H7 (cell line): ENCODE measurements around the gene LDLR. TPM values are rescaled to one million over a fixed set of nuclear protein-coding genes. Genes with fewer than 3 reads are reported as not detected.
"Not testable (repeated sequence)": the region's sequence is repeated elsewhere in the genome, so short reads cannot be mapped to it uniquely, and the experiment has no call there.

Source experiments
- DNase-seq: peaks from one replicate; pipeline ENCODE4 v3.0.0; 2012
- H3K27me3 ChIP-seq: 2 replicates; pipeline ENCODE4 v1.6.0; 2011; ENCODE audit warnings: mild to moderate bottlenecking, low read length; ENCODE audit not compliant: control insufficient read depth, insufficient read depth
- H3K36me3 ChIP-seq: replicated peaks from 2 replicates; pipeline ENCODE4 v1.5.1; 2011; ENCODE audit warnings: low read length; ENCODE audit not compliant: control insufficient read depth, insufficient read depth
- H3K4me3 ChIP-seq: 2 replicates; pipeline ENCODE4 v1.5.1; 2011; ENCODE audit warnings: low read depth, mild to moderate bottlenecking, control low read depth, low read length, moderate library complexity; ENCODE audit not compliant: insufficient read depth
- total RNA-seq: library from RNA; depleted of rRNA; stranded (reverse); fragments of >200 nt; shearing (Covaris generic); gene quantifications from 2 replicates; pipeline ENCODE4 v1.2.3, GENCODE V29; 2014

LDLR gene
- total RNA-seq, 1 experiment from 2014 or later = 144 TPM

DNA sequence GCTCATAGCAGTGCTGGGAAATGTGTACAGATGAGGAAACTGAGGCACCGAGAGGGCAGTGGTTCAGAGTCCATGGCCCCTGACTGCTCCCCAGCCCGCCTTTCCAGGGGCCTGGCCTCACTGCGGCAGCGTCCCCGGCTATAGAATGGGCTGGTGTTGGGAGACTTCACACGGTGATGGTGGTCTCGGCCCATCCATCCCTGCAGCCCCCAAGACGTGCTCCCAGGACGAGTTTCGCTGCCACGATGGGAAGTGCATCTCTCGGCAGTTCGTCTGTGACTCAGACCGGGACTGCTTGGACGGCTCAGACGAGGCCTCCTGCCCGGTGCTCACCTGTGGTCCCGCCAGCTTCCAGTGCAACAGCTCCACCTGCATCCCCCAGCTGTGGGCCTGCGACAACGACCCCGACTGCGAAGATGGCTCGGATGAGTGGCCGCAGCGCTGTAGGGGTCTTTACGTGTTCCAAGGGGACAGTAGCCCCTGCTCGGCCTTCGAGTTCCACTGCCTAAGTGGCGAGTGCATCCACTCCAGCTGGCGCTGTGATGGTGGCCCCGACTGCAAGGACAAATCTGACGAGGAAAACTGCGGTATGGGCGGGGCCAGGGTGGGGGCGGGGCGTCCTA lies 15.9 kb downstream of the LDLR start:
- no peak overlapping the region for H3K4me3 ChIP-seq
- DNase-seq = peak; percentile 69
- H3K27me3 ChIP-seq = no peaks in the 10 kb centered on the region
- peaks cover 57% of the 10 kb centered on the region for H3K36me3 ChIP-seq

DNA sequence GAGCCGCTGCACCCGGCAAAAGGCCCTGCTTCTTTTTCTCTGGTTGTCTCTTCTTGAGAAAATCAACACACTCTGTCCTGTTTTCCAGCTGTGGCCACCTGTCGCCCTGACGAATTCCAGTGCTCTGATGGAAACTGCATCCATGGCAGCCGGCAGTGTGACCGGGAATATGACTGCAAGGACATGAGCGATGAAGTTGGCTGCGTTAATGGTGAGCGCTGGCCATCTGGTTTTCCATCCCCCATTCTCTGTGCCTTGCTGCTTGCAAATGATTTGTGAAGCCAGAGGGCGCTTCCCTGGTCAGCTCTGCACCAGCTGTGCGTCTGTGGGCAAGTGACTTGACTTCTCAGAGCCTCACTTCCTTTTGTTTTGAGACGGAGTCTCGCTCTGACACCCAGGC lies 17.2 kb downstream of the LDLR start:
- Histone ChIP-seq H3K36me3 (peaks cover 61% of the 10 kb centered on the region), H3K27me3 (no peaks in the 10 kb centered on the region), H3K4me3 (no peak overlapping the region)
- DNase-seq = peak; percentile 19

DNA sequence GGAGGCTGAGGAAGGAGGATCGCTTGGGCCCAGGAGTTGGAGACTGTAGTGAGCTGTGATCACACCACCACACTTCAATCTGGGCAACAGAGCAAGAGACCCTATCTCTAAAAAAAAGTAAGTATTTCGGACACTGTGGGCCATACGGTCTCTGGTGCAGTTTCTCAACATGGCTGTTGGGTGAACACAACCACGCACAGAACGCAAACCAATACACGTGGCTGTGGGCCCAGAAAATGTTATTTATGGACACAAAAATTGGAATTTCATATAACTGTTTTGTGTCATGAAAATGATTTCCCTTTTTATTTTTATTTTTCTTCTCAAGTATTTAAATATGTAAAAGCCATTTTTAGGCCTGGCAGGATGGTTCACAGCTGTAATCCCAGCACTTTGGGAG lies 19.5 kb downstream of the LDLR start:
- Histone ChIP-seq H3K27me3 (no peaks in the 10 kb centered on the region), H3K36me3 (peaks cover 65% of the 10 kb centered on the region), H3K4me3 (no peak overlapping the region)
- DNase-seq = no peak

DNA sequence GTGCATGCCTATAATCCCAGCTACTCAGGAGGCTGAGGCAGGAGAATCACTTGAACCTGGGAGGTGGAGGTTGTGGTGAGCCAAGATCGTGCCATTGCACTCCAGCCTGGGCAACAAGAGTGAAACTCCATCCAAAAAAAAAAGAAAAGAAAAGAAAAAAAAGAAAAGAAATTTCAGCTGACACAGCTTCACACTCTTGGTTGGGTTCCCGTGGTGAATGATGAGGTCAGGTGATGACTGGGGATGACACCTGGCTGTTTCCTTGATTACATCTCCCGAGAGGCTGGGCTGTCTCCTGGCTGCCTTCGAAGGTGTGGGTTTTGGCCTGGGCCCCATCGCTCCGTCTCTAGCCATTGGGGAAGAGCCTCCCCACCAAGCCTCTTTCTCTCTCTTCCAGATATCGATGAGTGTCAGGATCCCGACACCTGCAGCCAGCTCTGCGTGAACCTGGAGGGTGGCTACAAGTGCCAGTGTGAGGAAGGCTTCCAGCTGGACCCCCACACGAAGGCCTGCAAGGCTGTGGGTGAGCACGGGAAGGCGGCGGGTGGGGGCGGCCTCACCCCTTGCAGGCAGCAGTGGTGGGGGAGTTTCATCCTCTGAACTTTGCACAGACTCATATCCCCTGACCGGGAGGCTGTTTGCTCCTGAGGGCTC lies 22.0 kb downstream of the LDLR start:
- Histone ChIP-seq H3K36me3 (peaks cover 68% of the 10 kb centered on the region), H3K27me3 (no peaks in the 10 kb centered on the region), H3K4me3 (no peak overlapping the region)
- DNase-seq = peak; percentile 42

DNA sequence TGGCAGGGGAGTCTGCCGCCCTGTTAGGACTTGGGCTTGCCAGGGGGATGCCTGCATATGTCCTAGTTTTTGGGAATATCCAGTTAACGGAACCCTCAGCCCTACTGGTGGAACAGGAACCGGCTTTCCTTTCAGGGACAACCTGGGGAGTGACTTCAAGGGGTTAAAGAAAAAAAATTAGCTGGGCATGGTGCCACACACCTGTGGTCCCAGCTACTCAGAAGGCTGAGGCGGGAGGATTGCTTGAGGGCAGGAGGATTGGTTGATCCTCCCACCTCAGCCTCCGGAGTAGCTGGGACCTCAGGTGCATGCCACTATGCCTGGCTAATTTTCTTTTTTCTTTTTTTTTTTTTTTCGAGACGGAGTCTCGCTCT lies 22.5 kb downstream of the LDLR start:
- no peaks in the 10 kb centered on the region for H3K27me3 ChIP-seq
- no peak for DNase-seq
- no peak overlapping the region for H3K4me3 ChIP-seq
- peaks cover 68% of the 10 kb centered on the region for H3K36me3 ChIP-seq

DNA sequence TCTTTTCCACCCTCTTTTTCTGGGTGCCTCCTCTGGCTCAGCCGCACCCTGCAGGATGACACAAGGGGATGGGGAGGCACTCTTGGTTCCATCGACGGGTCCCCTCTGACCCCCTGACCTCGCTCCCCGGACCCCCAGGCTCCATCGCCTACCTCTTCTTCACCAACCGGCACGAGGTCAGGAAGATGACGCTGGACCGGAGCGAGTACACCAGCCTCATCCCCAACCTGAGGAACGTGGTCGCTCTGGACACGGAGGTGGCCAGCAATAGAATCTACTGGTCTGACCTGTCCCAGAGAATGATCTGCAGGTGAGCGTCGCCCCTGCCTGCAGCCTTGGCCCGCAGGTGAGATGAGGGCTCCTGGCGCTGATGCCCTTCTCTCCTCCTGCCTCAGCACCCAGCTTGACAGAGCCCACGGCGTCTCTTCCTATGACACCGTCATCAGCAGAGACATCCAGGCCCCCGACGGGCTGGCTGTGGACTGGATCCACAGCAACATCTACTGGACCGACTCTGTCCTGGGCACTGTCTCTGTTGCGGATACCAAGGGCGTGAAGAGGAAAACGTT lies 24.0 kb downstream of the LDLR start:
- H3K4me3 ChIP-seq = no peak overlapping the region
- H3K27me3 ChIP-seq = no peaks in the 10 kb centered on the region
- DNase-seq = peak; percentile 28
- peaks cover 66% of the 10 kb centered on the region for H3K36me3 ChIP-seq

DNA sequence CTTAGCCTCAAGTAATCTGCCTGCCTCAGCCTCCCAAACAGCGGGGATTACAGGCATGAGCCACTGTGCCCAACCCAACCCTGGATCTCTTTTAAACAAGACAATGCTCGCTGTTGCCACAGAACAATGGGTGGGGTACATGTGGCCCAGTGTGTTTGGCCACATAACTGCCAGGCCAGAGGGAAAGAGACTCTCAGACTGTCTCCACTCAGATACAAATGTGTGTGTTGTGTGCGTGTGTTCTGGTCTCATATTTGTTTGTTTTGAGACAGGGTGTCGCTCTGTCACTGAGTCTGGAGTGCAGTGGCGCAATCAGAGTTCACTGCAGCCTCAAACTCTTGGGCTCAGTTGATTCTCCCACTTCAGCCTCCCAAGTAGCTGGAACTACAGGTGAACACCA lies 25.8 kb downstream of the LDLR start:
- DNase-seq = no peak
- H3K27me3 ChIP-seq = no peaks in the 10 kb centered on the region
- no peak overlapping the region for H3K4me3 ChIP-seq
- H3K36me3 ChIP-seq = peaks cover 60% of the 10 kb centered on the region

DNA sequence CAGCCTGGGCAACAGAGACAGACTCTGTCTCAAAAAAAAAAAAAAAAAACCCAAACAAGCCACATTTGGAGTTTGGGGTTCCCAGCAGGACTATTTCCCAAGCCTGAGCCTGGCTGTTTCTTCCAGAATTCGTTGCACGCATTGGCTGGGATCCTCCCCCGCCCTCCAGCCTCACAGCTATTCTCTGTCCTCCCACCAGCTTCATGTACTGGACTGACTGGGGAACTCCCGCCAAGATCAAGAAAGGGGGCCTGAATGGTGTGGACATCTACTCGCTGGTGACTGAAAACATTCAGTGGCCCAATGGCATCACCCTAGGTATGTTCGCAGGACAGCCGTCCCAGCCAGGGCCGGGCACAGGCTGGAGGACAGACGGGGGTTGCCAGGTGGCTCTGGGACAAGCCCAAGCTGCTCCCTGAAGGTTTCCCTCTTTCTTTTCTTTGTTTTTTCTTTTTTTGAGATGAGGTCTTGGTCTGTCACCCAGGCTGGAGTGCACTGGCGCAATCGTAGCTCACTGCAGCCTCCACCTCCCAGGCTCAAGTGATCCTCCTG lies 26.7 kb downstream of the LDLR start:
- H3K36me3 ChIP-seq = peaks cover 64% of the 10 kb centered on the region
- H3K4me3 ChIP-seq = no peak overlapping the region
- no peaks in the 10 kb centered on the region for H3K27me3 ChIP-seq

DNA sequence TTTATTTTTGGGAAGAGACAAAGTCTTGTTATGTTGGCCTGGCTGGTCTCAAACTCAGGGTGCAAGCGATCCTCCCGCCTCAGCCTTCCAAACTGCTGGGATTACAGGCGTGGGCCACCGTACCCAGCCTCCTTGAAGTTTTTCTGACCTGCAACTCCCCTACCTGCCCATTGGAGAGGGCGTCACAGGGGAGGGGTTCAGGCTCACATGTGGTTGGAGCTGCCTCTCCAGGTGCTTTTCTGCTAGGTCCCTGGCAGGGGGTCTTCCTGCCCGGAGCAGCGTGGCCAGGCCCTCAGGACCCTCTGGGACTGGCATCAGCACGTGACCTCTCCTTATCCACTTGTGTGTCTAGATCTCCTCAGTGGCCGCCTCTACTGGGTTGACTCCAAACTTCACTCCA lies 27.2 kb downstream of the LDLR start:
- peaks cover 62% of the 10 kb centered on the region for H3K36me3 ChIP-seq
- H3K27me3 ChIP-seq = no peaks in the 10 kb centered on the region
- H3K4me3 ChIP-seq = no peak overlapping the region
- DNase-seq = peak; percentile 38

More for the DNA sequence above, 26.7 kb downstream of the LDLR start:
- peak; percentile 38 for DNase-seq

DNA sequence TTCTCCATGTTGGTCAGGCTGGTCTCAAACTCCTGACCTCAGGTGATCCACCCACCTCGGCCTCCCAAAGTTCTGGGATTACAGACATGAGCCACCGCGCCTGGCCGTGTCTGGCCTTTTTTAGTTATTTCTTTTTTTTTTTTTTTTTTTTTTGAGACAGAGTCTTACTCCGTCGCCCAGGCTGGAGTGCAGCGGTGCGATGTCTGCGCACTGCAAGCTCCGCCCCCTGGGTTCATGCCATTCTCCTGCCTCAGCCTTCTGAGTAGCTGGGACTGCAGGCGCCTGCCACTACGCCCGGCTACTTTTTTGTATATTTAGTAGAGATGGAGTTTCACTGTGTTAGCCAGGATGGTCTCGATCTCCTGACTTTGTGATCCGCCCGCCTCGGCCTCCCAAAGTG lies 32.7 kb downstream of the LDLR start:
- peaks cover 48% of the 10 kb centered on the region for H3K36me3 ChIP-seq
- not testable (repeated sequence) for H3K27me3 ChIP-seq

DNA sequence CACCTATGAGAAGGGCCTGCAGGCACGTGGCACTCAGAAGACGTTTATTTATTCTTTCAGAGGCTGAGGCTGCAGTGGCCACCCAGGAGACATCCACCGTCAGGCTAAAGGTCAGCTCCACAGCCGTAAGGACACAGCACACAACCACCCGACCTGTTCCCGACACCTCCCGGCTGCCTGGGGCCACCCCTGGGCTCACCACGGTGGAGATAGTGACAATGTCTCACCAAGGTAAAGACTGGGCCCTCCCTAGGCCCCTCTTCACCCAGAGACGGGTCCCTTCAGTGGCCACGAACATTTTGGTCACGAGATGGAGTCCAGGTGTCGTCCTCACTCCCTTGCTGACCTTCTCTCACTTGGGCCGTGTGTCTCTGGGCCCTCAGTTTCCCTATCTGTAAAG lies 33.9 kb downstream of the LDLR start:
- Histone ChIP-seq H3K36me3 (peaks cover 55% of the 10 kb centered on the region), H3K4me3 (no peak overlapping the region), H3K27me3 (no peaks in the 10 kb centered on the region)
- DNase-seq = no peak

More for the DNA sequence above, 32.7 kb downstream of the LDLR start:
- not testable (repeated sequence) for DNase-seq, H3K4me3 ChIP-seq

DNA sequence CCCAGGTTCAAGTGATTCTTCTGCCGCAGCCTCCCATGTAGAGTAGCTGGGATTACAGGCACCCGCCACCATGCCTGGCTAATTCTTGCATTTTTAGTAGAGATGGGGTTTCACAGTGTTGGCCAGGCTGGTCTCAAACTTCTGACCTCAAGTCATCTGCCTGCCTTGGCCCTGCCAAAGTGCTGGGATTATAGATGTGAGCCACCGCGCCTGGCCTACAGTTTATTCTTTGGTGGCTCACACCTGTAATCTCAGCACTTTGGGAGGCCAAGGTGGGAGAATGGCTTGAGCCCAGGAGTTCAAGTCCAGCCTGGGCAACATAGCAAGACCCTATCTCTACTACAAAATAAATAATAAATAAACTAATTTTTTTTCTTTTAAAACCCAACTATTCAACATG lies 34.9 kb downstream of the LDLR start:
- not testable (repeated sequence) for DNase-seq, H3K27me3 ChIP-seq, H3K4me3 ChIP-seq
- peaks cover 57% of the 10 kb centered on the region for H3K36me3 ChIP-seq

DNA sequence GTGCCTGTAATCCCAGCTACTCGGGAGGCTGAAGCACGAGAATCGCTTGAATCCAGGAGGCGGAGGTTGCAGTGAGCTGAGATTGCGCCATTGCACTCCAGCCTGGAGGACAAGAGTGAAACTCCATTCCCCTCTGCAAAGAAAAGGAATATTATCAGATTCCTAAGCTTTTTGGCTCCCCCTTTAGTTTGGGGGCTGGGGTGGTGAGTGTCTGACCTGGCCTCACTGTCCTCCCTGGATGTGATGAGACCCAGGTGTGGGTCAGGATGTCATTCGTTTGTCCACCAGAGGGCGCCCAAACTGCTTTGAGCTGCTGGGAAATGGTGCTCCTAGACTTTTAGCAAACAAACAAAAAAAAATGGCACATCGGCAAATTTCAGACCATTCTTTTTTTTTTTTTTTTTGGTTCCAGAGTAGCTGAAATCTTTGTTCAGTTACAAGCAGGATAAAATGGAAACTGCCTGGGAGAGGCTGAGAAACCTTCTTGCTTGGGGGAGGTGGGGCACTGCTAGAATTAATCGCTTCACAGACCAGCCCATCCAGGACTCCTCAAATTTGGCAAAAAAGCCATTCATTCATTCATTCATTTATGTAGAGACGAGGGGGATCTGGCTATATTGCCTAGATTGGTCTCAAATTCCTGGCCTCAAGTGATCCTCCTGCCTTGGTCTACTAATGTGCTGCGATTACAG lies 36.9 kb downstream of the LDLR start:
- no peaks in the 10 kb centered on the region for H3K27me3 ChIP-seq
- peak; percentile 90 for DNase-seq
- H3K36me3 ChIP-seq = peaks cover 59% of the 10 kb centered on the region
- H3K4me3 ChIP-seq = no peak overlapping the region

DNA sequence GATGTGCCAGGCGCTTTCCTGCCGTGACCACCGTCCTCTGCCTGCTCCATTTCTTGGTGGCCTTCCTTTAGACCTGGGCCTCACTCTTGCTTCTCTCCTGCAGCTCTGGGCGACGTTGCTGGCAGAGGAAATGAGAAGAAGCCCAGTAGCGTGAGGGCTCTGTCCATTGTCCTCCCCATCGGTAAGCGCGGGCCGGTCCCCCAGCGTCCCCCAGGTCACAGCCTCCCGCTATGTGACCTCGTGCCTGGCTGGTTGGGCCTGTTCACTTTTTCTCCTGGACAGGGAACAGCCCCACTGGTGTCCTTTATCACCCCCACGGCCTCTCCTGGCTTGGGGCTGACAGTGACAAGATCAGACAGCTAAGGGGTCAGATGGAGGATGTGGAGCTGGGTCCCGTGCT lies 38.6 kb downstream of the LDLR start:
- peaks cover 68% of the 10 kb centered on the region for H3K36me3 ChIP-seq

More for the DNA sequence above, 38.6 kb downstream of the LDLR start:
- Histone ChIP-seq H3K27me3 (no peaks in the 10 kb centered on the region), H3K4me3 (no peak overlapping the region)
- DNase-seq = no peak
